Bronchus fibroblast of lung (primary cell): ENCODE measurements around the gene CEP85L. TPM values are rescaled to one million over a fixed set of nuclear protein-coding genes. Genes with fewer than 3 reads are reported as not detected.

Experiments
- total RNA-seq: library from RNA; depleted of rRNA; stranded (reverse); fragments of >200 nt; gene quantifications from 2 replicates; pipeline ENCODE4 v1.2.3, GENCODE V29; 2015

The CEP85L gene
- 3.9 and 4.5 TPM in 2 replicates for total RNA-seq

DNA sequence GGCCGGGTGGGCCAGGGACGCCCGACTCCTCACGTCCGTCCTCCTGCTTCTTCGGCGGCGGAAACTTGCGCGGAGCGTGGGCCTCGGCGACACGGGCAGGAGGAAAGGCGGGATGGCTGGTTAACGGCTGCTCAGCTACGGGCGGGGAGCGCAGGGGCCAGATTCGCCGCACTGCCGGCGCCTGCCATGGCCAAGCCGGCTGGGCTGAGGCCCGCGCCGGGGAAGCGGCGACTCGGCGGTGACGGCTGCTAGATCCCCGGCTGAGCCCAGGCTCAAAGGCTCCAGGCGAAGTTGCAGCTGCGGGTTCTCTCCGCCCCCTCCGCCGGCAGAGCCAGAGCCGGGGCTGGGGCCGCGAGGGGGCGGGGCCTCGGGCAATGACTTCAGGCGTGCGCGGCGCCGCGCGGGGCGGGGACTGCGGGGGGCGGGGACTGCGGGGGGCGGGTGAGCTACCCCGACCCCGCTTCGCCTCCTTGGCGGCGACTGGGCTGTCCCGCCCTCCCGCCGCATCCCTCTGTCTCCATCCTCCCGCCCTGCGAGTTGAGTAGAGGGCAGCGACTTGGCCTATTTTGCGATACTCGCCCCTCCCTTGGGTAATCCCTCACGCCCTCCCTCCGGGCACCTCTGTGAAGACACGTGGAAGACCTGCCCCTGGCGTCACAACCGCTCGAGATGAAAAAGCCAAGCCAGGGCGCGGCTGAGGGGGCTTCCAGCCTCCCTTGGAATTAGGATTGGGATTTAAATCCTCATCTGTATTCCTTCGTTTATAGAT lies at the start of gene CEP85L:
Gene CEP85L, minus strand, starts transcription at position 310 of the 769 bp plus-strand sequence. CDS start 322 bp downstream, outside the sequence.

DNA sequence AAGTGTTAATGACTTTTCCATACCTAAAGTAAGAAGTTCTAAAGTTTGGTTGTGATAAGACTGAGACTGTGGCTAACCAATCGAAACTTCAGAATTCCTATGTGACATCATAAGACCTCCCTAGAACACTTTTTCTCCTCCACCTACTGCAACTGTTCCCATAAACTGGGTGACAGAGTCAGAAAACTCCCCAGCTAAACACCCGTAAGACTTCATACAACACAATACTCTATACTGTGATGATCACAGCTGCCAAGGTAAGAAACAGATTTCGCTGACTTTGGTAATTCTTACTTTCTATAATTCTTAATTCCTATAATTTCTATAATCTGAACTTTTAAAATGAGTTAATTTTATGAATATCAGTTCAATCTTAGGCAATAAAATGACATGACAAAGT lies 103.3 kb downstream of the CEP85L start, which contains the start of gene PLN:
Gene PLN, plus strand, starts transcription at position 161 of the 400 bp plus-strand sequence. CDS start 10,626 bp downstream, outside the sequence.

Other genes starting within 250 kb of the CEP85L start
- gene PLN, start 103.3 kb downstream of the CEP85L start, total RNA-seq, result not detected in 2 replicates
- 14.1 and 16.6 TPM in 2 replicates for gene ASF1A, start 242.6 kb upstream of the CEP85L start, total RNA-seq